Breast epithelium (tissue), 3 donors: ENCODE measurements around the gene CRB2.

ENCODE experiments used
- CTCF ChIP-seq, 3 donors: fragments of 450-650 bp; IDR thresholded peaks; one replicate each; pipeline ENCODE4 v1.5.1; 2016 to 2017; ENCODE audit warnings: antibody characterized with exemption in 3 of 3, mild to moderate bottlenecking in 3 of 3, moderate library complexity in 3 of 3
- POLR2A ChIP-seq: fragments of 450-650 bp; IDR thresholded peaks from one replicate; pipeline ENCODE4 v1.6.1; 2016; ENCODE audit warnings: antibody characterized with exemption, mild to moderate bottlenecking, moderate library complexity
- POLR2AphosphoS5 ChIP-seq, 3 donors: sonication (generic); formaldehyde crosslinking; IDR thresholded peaks; one replicate each; pipeline ENCODE4 v1.6.1; 2017; ENCODE audit warnings: antibody characterized with exemption in 3 of 3

GRCh38 chr9:123421186-123421585 lies 65.2 kb downstream of the CRB2 start:
- TF ChIP-seq POLR2A (no peak), POLR2AphosphoS5 (IDR thresholded peaks at IDR 0.05) (no peak), CTCF (IDR thresholded peaks at IDR 0.05) (no peak)
